H1 (cell line): ENCODE data around the gene DISP1. TPM values are rescaled to one million over a fixed set of nuclear protein-coding genes. Genes with fewer than 3 reads are reported as not detected.

Experiments
- CTCF ChIA-PET: fragments of 300-600 bp; sonication (Branson Sonifier 250); formaldehyde crosslinking; loops from one replicate; lab custom pipeline; 2021; ENCODE audit not compliant: partially characterized antibody; lab: Charles Lee
- POLR2A ChIA-PET: fragments of 300-600 bp; sonication (Branson Sonifier 250); formaldehyde crosslinking; loops from one replicate; lab custom pipeline; 2021; ENCODE audit warnings: inconsistent platforms; ENCODE audit not compliant: partially characterized antibody; lab: Charles Lee
- DNase-seq, 2 experiments: peaks; one replicate each; pipeline versions ENCODE4 v3.0.0 to v3.0.0-alpha.2; 2010 to 2022; ENCODE audit warnings: low spot score in 2 of 2, low read depth in 1 of 2, mixed read lengths in 1 of 2
- FAIRE-seq: peaks from 2 replicates; lab custom pipeline; 2011; peaks lifted over from hg19 to GRCh38; lab: Jason Lieb, UNC
- H2AFZ ChIP-seq: 2 replicates; pipeline ENCODE4 v1.8.1; 2012; ENCODE audit warnings: low read length, inconsistent platforms
- H2AK5ac ChIP-seq: 2 replicates; pipeline ENCODE4 v1.6.1; 2013; ENCODE audit warnings: low read depth, low read length
- H2BK120ac ChIP-seq: replicated peaks from 2 replicates; pipeline ENCODE3; 2013; ENCODE audit warnings: low read depth, low read length, inconsistent platforms
- H2BK12ac ChIP-seq: 2 replicates; pipeline ENCODE4 v1.6.1; 2013; ENCODE audit warnings: low read depth, low read length
- H2BK15ac ChIP-seq: 2 replicates; pipeline ENCODE4 v1.6.1; 2013; ENCODE audit warnings: low read length
- H2BK20ac ChIP-seq: 2 replicates; pipeline ENCODE4 v1.6.1; 2013; ENCODE audit warnings: low read length
- H2BK5ac ChIP-seq: 2 replicates; pipeline ENCODE4 v1.6.1; 2013; ENCODE audit warnings: low read depth, low read length
- H3K14ac ChIP-seq: 2 replicates; pipeline ENCODE4 v1.6.1; 2013; ENCODE audit warnings: inconsistent platforms; ENCODE audit not compliant: insufficient read length
- H3K18ac ChIP-seq: 2 replicates; pipeline ENCODE4 v1.6.1; 2013; ENCODE audit warnings: low read length; ENCODE audit errors: extremely low read depth
- H3K23ac ChIP-seq: 2 replicates; pipeline ENCODE4 v1.6.1; 2013; ENCODE audit warnings: inconsistent platforms; ENCODE audit not compliant: insufficient read length
- H3K23me2 ChIP-seq: 2 replicates; pipeline ENCODE4 v1.6.1; 2013; ENCODE audit warnings: low read depth, low read length
- H3K27ac ChIP-seq: 2 replicates; pipeline ENCODE4 v1.6.1; 2011; ENCODE audit warnings: low read depth, low read length, inconsistent platforms
- H3K27me3 ChIP-seq, 4 experiments: replicated peaks in 1 of 4; 1 replicate in 1 of 4; 2 replicates in 3 of 4; pipeline versions ENCODE4 v1.6.1 to v1.8.1; 2011 to 2013; ENCODE audit warnings: low read length in 3 of 4, mild to moderate bottlenecking in 3 of 4, inconsistent platforms in 2 of 4, mixed read lengths in 2 of 4, moderate library complexity in 1 of 4; ENCODE audit not compliant: control insufficient read depth in 3 of 4, insufficient read depth in 3 of 4; ENCODE audit errors: extremely low read depth in 1 of 4
- H3K36me3 ChIP-seq, 4 experiments: 2 replicates each; pipeline versions ENCODE4 v1.6.1 to v1.8.1; 2011 to 2013; ENCODE audit warnings: mild to moderate bottlenecking in 4 of 4, low read length in 3 of 4, moderate library complexity in 2 of 4, control low read depth in 1 of 4, inconsistent platforms in 1 of 4; ENCODE audit not compliant: insufficient read depth in 4 of 4, control insufficient read depth in 2 of 4
- H3K4ac ChIP-seq: replicated peaks from 2 replicates; pipeline ENCODE3; 2013; ENCODE audit warnings: low read length, low read depth, mixed read lengths, inconsistent platforms; ENCODE audit not compliant: insufficient read length
- H3K4me1 ChIP-seq, 4 experiments: replicated peaks in 1 of 4; 1 replicate in 1 of 4; 2 replicates in 3 of 4; pipeline versions ENCODE4 v1.6.1 to v1.8.1; 2011 to 2013; ENCODE audit warnings: low read length in 3 of 4, inconsistent platforms in 2 of 4, mixed read lengths in 1 of 4; ENCODE audit not compliant: insufficient read depth in 4 of 4, control insufficient read depth in 3 of 4
- H3K4me2 ChIP-seq, 2 experiments: 2 replicates each; pipeline versions ENCODE4 v1.6.1 to v1.8.1; 2011 to 2013; ENCODE audit warnings: low read depth in 2 of 2, low read length in 2 of 2, control low read depth in 1 of 2, inconsistent platforms in 1 of 2, mild to moderate bottlenecking in 1 of 2; ENCODE audit not compliant: insufficient read depth in 1 of 2
- H3K4me3 ChIP-seq, 4 experiments: fragments of 200-600, 300-600 bp in 1 of 4; sonication (generic), shearing (Covaris generic), sonication (Bioruptor Twin) in 1 of 4; 2 replicates each; pipeline versions ENCODE4 v1.5.1 to v1.8.1; 2011 to 2016; ENCODE audit warnings: low read length in 4 of 4, low read depth in 3 of 4, control low read depth in 2 of 4, inconsistent platforms in 2 of 4, mild to moderate bottlenecking in 2 of 4, mixed read lengths in 1 of 4, moderate library complexity in 1 of 4; ENCODE audit not compliant: insufficient read depth in 2 of 4; ENCODE audit errors: extremely low read depth in 1 of 4
- H3K56ac ChIP-seq: replicated peaks from 2 replicates; pipeline ENCODE3; 2013; ENCODE audit warnings: low read depth, mild to moderate bottlenecking, mixed read lengths, low read length, inconsistent platforms; ENCODE audit not compliant: insufficient read length
- H3K79me1 ChIP-seq: 2 replicates; pipeline ENCODE4 v1.6.1; 2013; ENCODE audit warnings: low read depth, low read length, control low read depth
- H3K79me2 ChIP-seq, 2 experiments: 2 replicates each; pipeline versions ENCODE4 v1.6.1 to v1.8.1; 2012 to 2013; ENCODE audit warnings: low read length in 2 of 2, mild to moderate bottlenecking in 2 of 2, inconsistent platforms in 1 of 2; ENCODE audit not compliant: insufficient read depth in 2 of 2, control insufficient read depth in 1 of 2
- H3K9ac ChIP-seq, 4 experiments: replicated peaks in 1 of 4; 1 replicate in 1 of 4; 2 replicates in 3 of 4; pipeline versions ENCODE4 v1.6.1 to v1.8.1; 2011 to 2013; ENCODE audit warnings: low read depth in 3 of 4, low read length in 3 of 4, control low read depth in 2 of 4, mild to moderate bottlenecking in 2 of 4, moderate library complexity in 2 of 4, inconsistent platforms in 1 of 4; ENCODE audit errors: extremely low read depth in 1 of 4
- H3K9me3 ChIP-seq, 2 experiments: 2 replicates each; pipeline versions ENCODE4 v1.6.1 to v1.8.1; 2012 to 2013; ENCODE audit warnings: mild to moderate bottlenecking in 2 of 2, moderate library complexity in 2 of 2, control low read depth in 1 of 2, inconsistent platforms in 1 of 2, low read depth in 1 of 2, low read length in 1 of 2, mixed read lengths in 1 of 2; ENCODE audit not compliant: insufficient read depth in 2 of 2
- H4K20me1 ChIP-seq, 2 experiments: replicated peaks in 1 of 2; 2 replicates each; pipeline versions ENCODE3 to v1.8.1; 2011 to 2013; ENCODE audit warnings: inconsistent platforms in 2 of 2, low read length in 2 of 2, mild to moderate bottlenecking in 1 of 2; ENCODE audit not compliant: insufficient read depth in 2 of 2, control insufficient read depth in 1 of 2
- H4K5ac ChIP-seq: 2 replicates; pipeline ENCODE4 v1.6.1; 2013; ENCODE audit warnings: low read length, low read depth, mixed read lengths, inconsistent platforms; ENCODE audit not compliant: insufficient read length
- H4K8ac ChIP-seq: 2 replicates; pipeline ENCODE4 v1.8.0; 2013; ENCODE audit warnings: mild to moderate bottlenecking, moderate library complexity, low read length, inconsistent platforms; ENCODE audit not compliant: insufficient read depth; ENCODE audit errors: extremely low read depth
- H4K91ac ChIP-seq: replicated peaks from 2 replicates; pipeline ENCODE3; 2013; ENCODE audit warnings: low read length, mixed read lengths, inconsistent platforms; ENCODE audit not compliant: insufficient read length
- BACH1 ChIP-seq: IDR thresholded peaks from 2 replicates; pipeline ENCODE4 v1.6.1; 2012; ENCODE audit warnings: low read length, improper control_type of control experiment
- CEBPB ChIP-seq: IDR thresholded peaks from 2 replicates; pipeline ENCODE4 v1.6.1; 2012; ENCODE audit warnings: low read depth, low read length
- NRF1 ChIP-seq: IDR thresholded peaks from 2 replicates; pipeline ENCODE4 v1.6.1; 2011; ENCODE audit warnings: mild to moderate bottlenecking, low read depth, low read length, improper control_type of control experiment
- PHF8 ChIP-seq: fragments of 200-600 bp; sonication (generic); conservative IDR thresholded peaks from 2 replicates; pipeline ENCODE4 v1.7.1; 2012; ENCODE audit warnings: low read depth, mild to moderate bottlenecking, inconsistent platforms, low read length, moderate library complexity
- RNF2 ChIP-seq: fragments of 200-900, 300-1000 bp; sonication (generic); IDR thresholded peaks from 2 replicates; pipeline ENCODE4 v1.7.1; 2016; ENCODE audit warnings: borderline replicate concordance, low read depth, mild to moderate bottlenecking, antibody characterized with exemption, low read length; ENCODE audit not compliant: poor library complexity, severe bottlenecking; ENCODE audit errors: missing control alignments
- SP4 ChIP-seq: IDR thresholded peaks from 2 replicates; pipeline ENCODE4 v1.6.1; 2012; ENCODE audit warnings: low read length, inconsistent platforms
- polyA plus RNA-seq, 7 experiments: library from polyadenylated mRNA; depleted of rRNA in 3 of 7; stranded (reverse) in 5 of 7; unstranded in 2 of 7; fragments of >200 nt in 5 of 7; fragments of 200-250 nt in 2 of 7; gene quantifications; 1 replicate in 5 of 7; 2 replicates in 1 of 7; 4 replicates in 1 of 7; pipeline versions ENCODE4 v1.2.1 to v1.2.3, GENCODE V29; 2011 to 2013; ENCODE audit warnings: missing spikeins in 2 of 7, mixed read lengths in 2 of 7
- total RNA-seq: library from RNA; stranded (reverse); fragmentation: NEBNext Ultra II Directional; extraction: Animal tissue kit (Norgen Biotek cat#: 25700); gene quantifications from 2 replicates; pipeline ENCODE4 v1.2.1, GENCODE V29; 2021
- TF ChIP-seq, protein P1 (sequence below): IDR thresholded peaks from 2 replicates; pipeline ENCODE4 v1.6.1; 2012; ENCODE audit warnings: inconsistent platforms

Gene DISP1
- total and polyA plus RNA-seq, 2 of the 8 experiments (the other 6 are each of a cell fraction or from before 2014, with no cell fraction given) = 4.1 to 6.1 TPM

DNA sequence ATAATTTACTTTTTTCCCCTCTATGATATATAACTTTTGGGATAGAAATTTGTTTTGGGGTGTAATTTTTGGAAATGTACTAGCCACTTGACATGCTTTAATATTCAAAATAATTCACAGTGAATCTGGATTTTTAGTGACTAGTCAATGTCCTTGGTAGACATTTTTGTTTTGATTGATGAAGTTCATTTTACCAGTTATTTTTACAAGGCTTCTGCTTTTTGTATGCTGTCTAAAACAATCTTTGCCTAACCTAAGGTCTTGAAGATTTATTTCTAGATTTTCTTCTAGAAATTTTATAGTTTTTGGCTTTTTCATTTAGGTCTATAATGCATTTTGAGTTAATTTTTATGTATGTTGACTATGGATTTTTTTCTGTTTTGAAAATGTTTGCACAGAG lies 30.9 kb downstream of the DISP1 start:
- peaks cover 0 to 9% (median 2%) of the 10 kb centered on the region in 4 experiments; a peak in 2 of 7 replicates for H3K4me1 ChIP-seq
- H4K20me1 ChIP-seq = no peaks in the 10 kb centered on the region
- H3K36me3 ChIP-seq = no peaks in the 10 kb centered on the region
- H3K27ac ChIP-seq = no peak overlapping the region
- no peak overlapping the region for H3K9ac ChIP-seq
- no peak overlapping the region for H2BK12ac ChIP-seq
- no peak overlapping the region for H3K4me2 ChIP-seq
- no peaks in the 10 kb centered on the region for H3K79me1 ChIP-seq
- H4K5ac ChIP-seq = no peak overlapping the region
- no peak overlapping the region for H2AK5ac ChIP-seq
- no peak overlapping the region for H4K91ac ChIP-seq
- H3K56ac ChIP-seq = no peak overlapping the region
- no peak overlapping the region for H3K18ac ChIP-seq
- ChIA-PET POLR2A (no interaction called here), CTCF (no interaction called here)
- no peak for TF ChIP-seq SP4
- no peak for TF ChIP-seq PHF8
- TF ChIP-seq RNF2 = no peak
- TF ChIP-seq NRF1 = no peak
- TF ChIP-seq CEBPB = no peak
- TF ChIP-seq, protein P1, sequence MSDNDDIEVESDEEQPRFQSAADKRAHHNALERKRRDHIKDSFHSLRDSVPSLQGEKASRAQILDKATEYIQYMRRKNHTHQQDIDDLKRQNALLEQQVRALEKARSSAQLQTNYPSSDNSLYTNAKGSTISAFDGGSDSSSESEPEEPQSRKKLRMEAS = no peak
- no peak for TF ChIP-seq BACH1
- H3K79me2 ChIP-seq = no peaks in the 10 kb centered on the region
- no peak overlapping the region for H2BK20ac ChIP-seq
- no peak overlapping the region for H2BK120ac ChIP-seq
- H3K23me2 ChIP-seq = no peaks in the 10 kb centered on the region
- no peak overlapping the region for H3K14ac ChIP-seq
- H3K23ac ChIP-seq = no peak overlapping the region
- no peaks in the 10 kb centered on the region for H3K27me3 ChIP-seq
- no peak overlapping the region for H2AFZ ChIP-seq
- no peak overlapping the region for H2BK5ac ChIP-seq
- H3K4me3 ChIP-seq = no peak overlapping the region
- DNase-seq (no peak), FAIRE-seq (no peak)
- no peak overlapping the region for H4K8ac ChIP-seq
- no peak overlapping the region for H3K4ac ChIP-seq
- no peaks in the 10 kb centered on the region for H3K9me3 ChIP-seq
- no peak overlapping the region for H2BK15ac ChIP-seq
